GM12892 (cell line): ENCODE data around the gene LIME1.

ENCODE experiments used
- POLR2A ChIP-seq: IDR thresholded peaks from 2 replicates; pipeline ENCODE4 v1.6.1; 2011; ENCODE audit warnings: low read depth, low read length, control low read depth
- POLR2AphosphoS5 ChIP-seq: IDR thresholded peaks from 2 replicates; pipeline ENCODE4 v1.6.1; 2011; ENCODE audit warnings: low read depth, low read length, control low read depth

GRCh38 chr20:63737695-63737944, 1.2 kb downstream of the LIME1 start:
- TF ChIP-seq POLR2AphosphoS5 (no peak), POLR2A (no peak)
